GM19324 (cell line): Measurements from ENCODE around the gene MLPH.

Experiments used
- ATAC-seq: cut with Tn5 transposase; IDR thresholded peaks from one replicate; pipeline ENCODE4 v1.9.1; 2021; ENCODE audit warnings: mild to moderate bottlenecking, moderate library complexity; ENCODE audit not compliant: unreplicated experiment, low FRiP score

Gene MLPH

DNA sequence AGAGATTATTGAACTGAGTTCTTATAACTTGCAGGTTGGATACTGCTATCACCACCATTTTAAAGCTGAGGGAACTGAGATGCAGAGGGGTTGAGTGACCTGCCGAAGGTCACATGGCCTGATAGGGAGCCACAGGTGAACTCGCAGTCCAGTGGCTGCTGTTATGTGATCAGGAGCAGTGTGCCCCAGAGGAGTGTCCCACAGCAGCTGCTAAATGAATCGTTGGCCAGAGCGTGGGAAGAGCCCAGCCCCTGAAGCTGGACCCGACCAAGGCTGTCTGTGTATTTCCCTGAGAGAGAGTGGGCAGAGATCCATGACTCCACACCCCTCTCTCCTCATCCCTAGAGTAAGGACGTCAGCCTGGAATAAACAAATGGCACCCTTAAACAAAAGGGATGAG, 52.6 kb downstream of the MLPH start:
- ATAC-seq = no peak

- ATAC-seq = no peak
These were observed 53.2 kb downstream of the MLPH start for GRCh38 chr2:237540223-237540775.

DNA sequence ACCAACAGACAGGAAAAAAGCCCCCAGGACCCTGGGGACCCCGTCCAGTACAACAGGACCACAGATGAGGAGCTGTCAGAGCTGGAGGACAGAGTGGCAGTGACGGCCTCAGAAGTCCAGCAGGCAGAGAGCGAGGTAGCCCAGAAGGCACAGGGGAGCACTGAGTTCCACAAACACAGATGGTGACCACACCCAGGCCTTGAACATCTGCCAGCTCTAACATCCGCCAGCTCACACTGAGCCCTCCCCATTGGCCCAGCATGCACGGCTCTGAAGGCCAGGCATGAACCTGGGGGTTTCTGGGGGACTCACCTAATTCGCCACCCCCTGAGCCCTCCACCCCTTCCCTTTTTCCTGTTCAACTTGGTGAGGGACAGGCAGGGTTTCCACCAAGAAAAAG, 53.8 kb downstream of the MLPH start:
- ATAC-seq = no peak

- ATAC-seq = no peak
These were observed 54.2 kb downstream of the MLPH start for GRCh38 chr2:237541243-237541642.

DNA sequence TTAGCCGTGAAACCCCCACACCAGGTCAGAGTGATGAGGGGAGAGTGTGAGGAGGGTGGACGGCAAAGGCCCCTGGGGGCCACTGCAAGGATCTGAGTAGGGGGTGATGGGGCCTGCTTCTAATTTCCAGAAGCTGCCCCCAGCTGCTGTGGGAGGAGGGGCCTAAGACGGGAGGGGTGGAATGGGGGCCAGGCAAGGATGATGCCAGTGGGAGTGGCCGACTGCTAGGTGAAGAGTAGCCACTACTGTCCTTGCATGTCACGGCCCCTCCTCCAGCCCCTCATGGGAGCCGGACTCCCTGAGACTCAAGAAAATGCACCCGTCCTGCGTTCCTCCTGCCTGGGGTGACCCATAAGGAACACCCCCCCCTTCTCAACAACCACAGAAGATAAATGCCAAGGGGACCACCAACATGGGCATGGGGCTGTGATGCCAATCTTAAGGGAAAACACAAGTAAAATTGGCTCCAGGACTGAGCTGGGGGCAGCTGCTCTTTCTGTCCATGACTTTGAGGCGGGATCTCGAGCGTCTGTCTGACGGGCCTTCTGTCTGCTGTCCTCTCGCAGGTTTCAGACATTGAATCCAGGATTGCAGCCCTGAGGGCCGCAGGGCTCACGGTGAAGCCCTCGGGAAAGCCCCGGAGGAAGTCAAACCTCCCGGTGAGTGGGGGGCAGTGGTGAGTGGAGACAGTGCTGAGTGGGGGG, 55.1 kb downstream of the MLPH start:
- no peak for ATAC-seq

GRCh38 chr2:237546040-237546875, 59.2 kb downstream of the MLPH start:
- ATAC-seq = no peak

GRCh38 chr2:237546876-237547395, 59.9 kb downstream of the MLPH start:
- ATAC-seq = no peak

- no peak for ATAC-seq
These were observed 60.9 kb downstream of the MLPH start for GRCh38 chr2:237547841-237548416.

DNA sequence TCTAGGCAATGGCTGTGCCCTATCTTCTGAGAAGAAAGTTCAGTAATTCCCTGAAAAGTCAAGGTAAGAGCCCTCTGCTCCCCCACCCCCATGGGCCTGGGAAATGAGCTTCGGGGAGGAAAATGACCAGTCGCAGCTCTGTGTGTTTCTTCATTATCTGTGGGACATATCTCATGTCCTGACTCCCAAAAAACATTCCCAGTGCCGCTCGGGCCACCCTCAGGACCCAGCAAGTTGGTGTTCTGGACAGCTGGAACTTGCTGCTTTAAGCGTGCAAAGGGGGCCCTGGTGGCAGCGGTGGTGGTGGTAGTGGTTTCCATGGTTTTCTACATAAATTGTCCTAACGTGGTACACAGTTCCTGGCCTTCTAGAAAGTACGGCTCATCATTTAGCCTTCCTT, 62.2 kb downstream of the MLPH start:
- ATAC-seq = no peak

DNA sequence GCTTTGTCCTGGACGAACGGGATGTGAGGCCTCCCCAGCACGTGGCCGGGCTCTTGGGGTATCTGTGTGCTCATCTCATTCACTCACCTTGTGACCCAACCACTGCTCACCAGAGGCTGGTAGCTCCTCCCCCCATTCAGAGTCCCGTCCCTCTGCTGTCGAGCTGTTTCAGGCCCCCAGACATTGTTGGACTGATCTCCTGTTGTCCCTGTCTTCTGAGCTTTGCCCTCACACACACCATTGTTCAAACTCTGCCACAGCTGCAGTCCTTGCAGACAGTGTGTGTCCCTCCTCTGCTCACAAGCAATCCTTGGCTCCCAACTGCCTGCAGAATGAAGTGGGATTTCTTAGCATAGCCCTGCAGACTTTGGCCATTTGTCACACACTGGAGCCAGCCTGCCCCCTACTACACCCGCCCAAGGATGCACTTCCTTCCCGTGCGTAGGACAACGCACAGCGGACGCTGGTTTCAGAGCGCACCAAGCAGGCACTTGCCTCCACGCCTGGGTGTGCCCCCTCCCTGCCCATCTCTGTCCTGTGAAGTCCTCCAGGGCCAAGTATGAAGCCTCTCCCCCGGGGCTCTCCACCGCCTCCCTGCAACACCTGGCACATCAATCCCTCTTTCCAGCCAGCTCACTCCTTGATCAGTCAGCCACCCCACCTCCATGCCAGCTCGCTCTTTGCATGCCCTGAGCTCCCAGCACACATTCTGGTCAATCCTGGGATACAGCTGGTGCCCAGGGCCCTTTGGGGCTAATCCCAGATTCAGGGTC, 62.8 kb downstream of the MLPH start:
- ATAC-seq = no peak

GRCh38 chr2:237551071-237551574, 64.1 kb downstream of the MLPH start:
- ATAC-seq = no peak

DNA sequence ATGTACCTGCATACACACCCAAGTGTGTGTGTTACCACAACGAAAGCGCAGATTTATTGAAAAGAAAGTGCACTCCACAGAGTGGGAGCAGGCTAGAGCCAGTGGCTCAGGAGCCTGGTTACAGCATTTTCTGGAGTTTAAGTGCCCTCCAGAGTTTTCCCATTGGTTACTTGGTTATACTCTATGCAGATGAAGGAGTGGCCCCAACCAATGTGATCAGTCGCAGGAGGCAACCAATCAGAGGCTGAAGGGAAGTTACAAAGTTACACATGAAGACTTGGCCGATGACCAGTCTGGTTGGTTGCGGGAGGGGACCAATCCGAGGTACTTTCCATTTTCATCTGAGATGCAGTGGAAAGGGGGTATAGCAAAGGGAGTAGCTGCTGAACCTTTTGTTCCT, 65.9 kb downstream of the MLPH start:
- ATAC-seq = no peak

DNA sequence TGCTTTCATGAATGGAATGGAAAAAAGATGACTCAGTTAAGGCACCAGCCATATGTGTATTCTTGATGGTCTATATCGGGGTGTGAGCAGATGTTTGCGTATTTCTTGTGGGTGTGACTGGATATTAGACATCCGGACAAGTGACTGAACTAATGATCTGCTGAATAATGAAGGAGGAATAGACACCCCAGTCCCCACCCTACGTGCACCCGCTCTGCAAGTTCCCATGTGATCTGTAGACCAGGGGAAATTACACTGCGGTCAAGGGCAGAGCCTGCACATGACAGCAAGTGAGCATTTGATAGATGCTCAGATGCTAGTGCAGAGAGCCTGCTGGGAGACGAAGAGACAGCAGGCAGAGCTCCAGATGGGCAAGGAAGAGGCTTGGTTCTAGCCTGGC, 66.9 kb downstream of the MLPH start:
- no peak for ATAC-seq

DNA sequence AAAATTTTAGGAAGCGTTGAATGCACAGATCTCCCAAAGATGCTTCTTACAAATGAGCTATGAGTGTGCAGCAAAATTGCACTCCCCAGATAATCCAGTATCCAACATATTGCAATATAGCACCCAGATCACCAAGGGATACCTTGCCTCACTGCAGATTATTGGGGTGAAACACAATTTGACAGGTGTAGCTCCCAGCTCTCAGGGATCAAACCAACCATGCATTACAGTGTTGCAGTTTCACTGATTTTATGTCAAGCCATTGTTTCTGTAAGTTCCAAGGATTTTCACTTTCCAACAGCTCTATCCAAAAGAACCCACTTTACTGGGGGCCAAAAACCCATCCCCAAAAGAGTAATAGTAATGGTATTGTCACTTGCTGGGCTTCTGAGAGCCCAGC, 68.5 kb downstream of the MLPH start:
- no peak for ATAC-seq

DNA sequence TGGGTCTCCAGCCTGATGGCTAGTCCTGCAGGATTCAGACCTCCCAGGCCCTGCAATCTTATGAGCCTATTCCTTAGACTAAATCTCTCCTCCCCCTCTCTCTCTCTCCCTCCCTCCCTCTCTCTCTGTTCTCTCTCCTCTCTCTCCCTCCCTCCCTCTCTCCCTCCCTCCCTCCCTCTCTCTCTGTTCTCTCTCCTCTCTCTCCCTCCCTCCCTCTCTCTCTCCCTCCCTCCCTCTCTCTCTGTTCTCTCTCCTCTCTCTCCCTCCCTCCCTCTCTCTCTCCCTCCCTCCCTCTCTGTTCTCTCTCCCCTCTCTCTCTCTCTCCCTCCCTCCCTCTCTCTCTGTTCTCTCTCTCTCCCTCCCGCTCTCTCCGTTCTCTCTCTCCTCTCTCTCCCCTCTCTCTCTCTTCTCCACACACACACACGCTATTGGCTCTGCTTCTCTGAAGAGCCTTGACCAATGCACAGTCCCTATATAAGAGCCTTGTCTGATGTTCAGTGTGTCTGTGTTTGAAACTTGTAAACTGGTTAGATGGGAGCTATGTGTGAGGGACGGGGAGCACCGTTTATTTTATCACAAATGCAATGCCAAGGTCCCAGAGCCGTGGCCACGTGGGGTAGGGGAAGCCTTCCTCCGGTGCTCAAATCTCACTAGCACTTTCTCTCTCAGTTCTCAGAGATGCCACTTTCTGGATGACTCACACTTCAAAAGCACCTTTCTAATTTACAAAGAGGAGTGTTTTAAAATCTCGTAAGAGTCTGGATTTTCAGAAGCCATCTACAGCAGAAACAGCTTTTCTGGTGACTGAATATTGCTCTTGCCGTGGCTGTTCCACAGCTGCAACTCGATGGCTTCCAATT, 70.0 kb downstream of the MLPH start:
- peak; percentile 78 for ATAC-seq

- peak; percentile 19 for ATAC-seq
These were observed 70.6 kb downstream of the MLPH start for GRCh38 chr2:237557633-237558015.

GRCh38 chr2:237558961-237559641, 72.0 kb downstream of the MLPH start:
- no peak for ATAC-seq

DNA sequence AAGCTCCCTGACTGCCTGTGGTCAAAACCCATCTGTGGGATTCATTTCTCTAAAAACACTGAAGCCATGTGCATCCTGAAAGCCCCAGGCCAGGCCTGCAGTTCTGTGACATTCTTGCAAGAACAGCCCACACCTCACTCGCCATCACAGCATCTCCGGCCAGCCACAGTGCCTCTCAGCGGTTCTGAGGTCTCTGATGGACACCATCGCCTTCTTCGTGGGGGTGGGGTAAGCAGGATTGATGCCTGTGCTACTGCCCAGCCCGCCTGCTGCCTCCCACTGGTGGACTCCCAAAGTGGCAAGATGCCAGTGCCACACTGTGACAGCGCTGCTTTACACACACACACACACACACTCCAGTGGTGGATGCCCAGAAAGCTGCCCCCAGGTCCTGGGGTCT, 74.2 kb downstream of the MLPH start:
- no peak for ATAC-seq

DNA sequence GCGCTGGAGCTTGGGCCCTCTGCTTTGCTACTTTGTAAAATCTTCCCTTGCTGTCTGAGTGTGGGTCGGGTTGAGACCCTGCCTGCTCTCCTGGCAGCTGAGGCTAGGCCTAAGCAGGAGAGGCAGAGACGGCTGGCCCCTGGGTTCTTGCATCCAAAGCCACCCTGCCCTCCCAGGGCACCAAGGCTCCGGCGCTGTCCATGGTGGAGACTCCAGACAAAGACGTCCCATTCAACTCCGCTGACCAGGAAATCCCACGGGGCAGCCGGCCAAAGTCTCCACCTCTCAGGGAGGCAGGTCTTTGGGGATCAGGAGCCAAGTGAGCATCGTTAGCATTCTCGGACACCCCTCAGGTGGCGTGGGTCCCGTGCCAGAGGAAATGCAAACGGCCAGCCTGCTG, 76.8 kb downstream of the MLPH start:
- ATAC-seq = no peak
